H9 (cell line): ENCODE results near the gene LRRC14B. TPM values are rescaled to one million over a fixed set of nuclear protein-coding genes. Genes with fewer than 3 reads are reported as not detected.

Experiments used
- DNase-seq: peaks from one replicate; pipeline ENCODE4 v3.0.0-alpha.2; 2017
- H2AFZ ChIP-seq: one replicate; pipeline ENCODE4 v1.6.1; 2013; ENCODE audit warnings: mild to moderate bottlenecking, low read length, control low read depth, moderate library complexity
- H2AK5ac ChIP-seq: 2 replicates; pipeline ENCODE4 v1.6.1; 2013; ENCODE audit warnings: low read length, control low read depth, mixed read lengths; ENCODE audit not compliant: insufficient read length
- H2BK120ac ChIP-seq: one replicate; pipeline ENCODE4 v1.6.1; 2013; ENCODE audit warnings: low read depth, mild to moderate bottlenecking, low read length, control low read depth, inconsistent platforms; ENCODE audit not compliant: poor library complexity, severe bottlenecking
- H2BK12ac ChIP-seq: 2 replicates; pipeline ENCODE4 v1.6.1; 2013; ENCODE audit warnings: low read length, control low read depth, mixed read lengths, low read depth; ENCODE audit not compliant: insufficient read length
- H2BK15ac ChIP-seq: 2 replicates; pipeline ENCODE4 v1.6.1; 2013; ENCODE audit warnings: low read depth, low read length, control low read depth
- H2BK20ac ChIP-seq: one replicate; pipeline ENCODE4 v1.6.1; 2013; ENCODE audit warnings: low read depth, mild to moderate bottlenecking, low read length, control low read depth, inconsistent platforms; ENCODE audit not compliant: poor library complexity, severe bottlenecking
- H2BK5ac ChIP-seq: 2 replicates; pipeline ENCODE4 v1.6.1; 2013; ENCODE audit warnings: low read length, control low read depth, mixed read lengths; ENCODE audit not compliant: insufficient read length
- H3K14ac ChIP-seq: 2 replicates; pipeline ENCODE4 v1.6.1; 2013; ENCODE audit warnings: low read length, control low read depth; ENCODE audit not compliant: insufficient read depth
- H3K18ac ChIP-seq: 2 replicates; pipeline ENCODE4 v1.6.1; 2013; ENCODE audit warnings: low read depth, mild to moderate bottlenecking, mixed read lengths, low read length, control low read depth; ENCODE audit not compliant: insufficient read length
- H3K23ac ChIP-seq: 2 replicates; pipeline ENCODE4 v1.6.1; 2013; ENCODE audit warnings: low read length, control low read depth, mixed read lengths, low read depth; ENCODE audit not compliant: insufficient read length
- H3K23me2 ChIP-seq: 2 replicates; pipeline ENCODE4 v1.6.1; 2013; ENCODE audit warnings: low read depth, mild to moderate bottlenecking, mixed read lengths, low read length, control low read depth; ENCODE audit not compliant: insufficient read length, poor library complexity, severe bottlenecking
- H3K27ac ChIP-seq: 2 replicates; pipeline ENCODE4 v1.5.1; 2013; ENCODE audit warnings: low read length, control low read depth, mixed read lengths, low read depth; ENCODE audit not compliant: insufficient read length
- H3K27me3 ChIP-seq: 2 replicates; pipeline ENCODE4 v1.6.1; 2013; ENCODE audit warnings: low read length, control low read depth, inconsistent platforms; ENCODE audit not compliant: insufficient read depth
- H3K4ac ChIP-seq: 2 replicates; pipeline ENCODE4 v1.6.1; 2013; ENCODE audit warnings: low read depth, mild to moderate bottlenecking, control low read depth, inconsistent platforms, low read length, moderate library complexity
- H3K4me1 ChIP-seq: 2 replicates; pipeline ENCODE4 v1.6.1; 2013; ENCODE audit warnings: low read length, control low read depth, inconsistent platforms; ENCODE audit not compliant: insufficient read depth
- H3K4me2 ChIP-seq: 2 replicates; pipeline ENCODE4 v1.6.1; 2013; ENCODE audit warnings: low read length, control low read depth, mixed read lengths; ENCODE audit not compliant: insufficient read length, insufficient read depth
- H3K56ac ChIP-seq: 2 replicates; pipeline ENCODE4 v1.6.1; 2013; ENCODE audit warnings: low read depth, mild to moderate bottlenecking, mixed read lengths, low read length, control low read depth; ENCODE audit not compliant: insufficient read length
- H3K79me1 ChIP-seq: 2 replicates; pipeline ENCODE4 v1.6.1; 2013; ENCODE audit warnings: low read depth, mild to moderate bottlenecking, moderate library complexity, low read length, control low read depth, inconsistent platforms; ENCODE audit not compliant: insufficient read depth, poor library complexity, severe bottlenecking
- H3K79me2 ChIP-seq: 2 replicates; pipeline ENCODE4 v1.6.1; 2013; ENCODE audit warnings: low read length, control low read depth, inconsistent platforms; ENCODE audit not compliant: insufficient read depth
- H3K9ac ChIP-seq: 2 replicates; pipeline ENCODE4 v1.6.1; 2013; ENCODE audit warnings: low read length, control low read depth, mixed read lengths; ENCODE audit not compliant: insufficient read length; ENCODE audit errors: extremely low read depth
- H3K9me3 ChIP-seq: one replicate; pipeline ENCODE4 v1.6.1; 2013; ENCODE audit warnings: low read depth, low read length, inconsistent platforms; ENCODE audit not compliant: control insufficient read depth
- H3T11ph ChIP-seq: one replicate; pipeline ENCODE4 v1.6.1; 2013; ENCODE audit warnings: mild to moderate bottlenecking, low read length, control low read depth, inconsistent platforms
- H4K20me1 ChIP-seq: one replicate; pipeline ENCODE4 v1.6.1; 2013; ENCODE audit not compliant: control insufficient read depth, insufficient read length, insufficient read depth
- H4K5ac ChIP-seq: 2 replicates; pipeline ENCODE4 v1.6.1; 2013; ENCODE audit warnings: low read depth, mild to moderate bottlenecking, mixed read lengths, low read length, control low read depth; ENCODE audit not compliant: insufficient read length
- H4K8ac ChIP-seq: replicated peaks from 2 replicates; pipeline ENCODE4 v1.6.1; 2013; ENCODE audit warnings: low read length, control low read depth, mixed read lengths, low read depth; ENCODE audit not compliant: insufficient read length
- H4K91ac ChIP-seq: 2 replicates; pipeline ENCODE4 v1.6.1; 2013; ENCODE audit warnings: low read depth, mild to moderate bottlenecking, moderate library complexity, mixed read lengths, low read length, control low read depth; ENCODE audit not compliant: insufficient read length
- H3K27ac Mint-ChIP-seq, 3 experiments: 2 replicates in 2 of 3; 3 replicates in 1 of 3; pipeline ENCODE4 v1.8.0; 2020 to 2021; ENCODE audit warnings: mixed read lengths in 3 of 3, mild to moderate bottlenecking in 1 of 3, moderate library complexity in 1 of 3
- H3K27me3 Mint-ChIP-seq: 2 replicates; pipeline ENCODE4 v1.8.0; 2021; ENCODE audit warnings: low read depth, mild to moderate bottlenecking, moderate library complexity, mixed read lengths
- H3K36me3 Mint-ChIP-seq, 3 experiments: 2 replicates in 2 of 3; 3 replicates in 1 of 3; pipeline ENCODE4 v1.8.0; 2020 to 2021; ENCODE audit warnings: low read depth in 3 of 3, mixed read lengths in 3 of 3; ENCODE audit not compliant: insufficient read depth in 1 of 3
- H3K4me1 Mint-ChIP-seq, 2 experiments: 2 replicates each; pipeline ENCODE4 v1.8.0; 2020; ENCODE audit warnings: mixed read lengths in 2 of 2
- H3K4me3 Mint-ChIP-seq, 2 experiments: 2 replicates in 1 of 2; 3 replicates in 1 of 2; pipeline ENCODE4 v1.8.0; 2020 to 2021; ENCODE audit warnings: mild to moderate bottlenecking in 2 of 2, mixed read lengths in 2 of 2, moderate library complexity in 1 of 2
- H3K9me3 Mint-ChIP-seq, 2 experiments: 2 replicates in 1 of 2; 3 replicates in 1 of 2; pipeline ENCODE4 v1.8.0; 2020; ENCODE audit warnings: mild to moderate bottlenecking in 2 of 2, mixed read lengths in 2 of 2, moderate library complexity in 1 of 2
- CTCF ChIP-seq: fragments of 200-600 bp; sonication (generic); conservative IDR thresholded peaks from 3 replicates; pipeline ENCODE4 v1.8.0; 2021; ENCODE audit warnings: antibody characterized with exemption, mild to moderate bottlenecking
- WGBS: extraction: QIAGEN DNeasy Blood & Tissue Kit; methylation state at CpG from one replicate; pipeline ENCODE4 v1.1.7; 2013; ENCODE audit warnings: missing lambda C conversion rate, low lambda C conversion rate, mixed read lengths; ENCODE audit not compliant: insufficient read length; ENCODE audit errors: extremely low coverage; 5-methylcytosine and 5-hydroxymethylcytosine counted together
- total RNA-seq: library from RNA; stranded (reverse); gene quantifications from 2 replicates; pipeline ENCODE4 v1.2.1, GENCODE V29; 2021

The LRRC14B gene
- total RNA-seq, 1 experiment from 2014 or later: not detected

DNA sequence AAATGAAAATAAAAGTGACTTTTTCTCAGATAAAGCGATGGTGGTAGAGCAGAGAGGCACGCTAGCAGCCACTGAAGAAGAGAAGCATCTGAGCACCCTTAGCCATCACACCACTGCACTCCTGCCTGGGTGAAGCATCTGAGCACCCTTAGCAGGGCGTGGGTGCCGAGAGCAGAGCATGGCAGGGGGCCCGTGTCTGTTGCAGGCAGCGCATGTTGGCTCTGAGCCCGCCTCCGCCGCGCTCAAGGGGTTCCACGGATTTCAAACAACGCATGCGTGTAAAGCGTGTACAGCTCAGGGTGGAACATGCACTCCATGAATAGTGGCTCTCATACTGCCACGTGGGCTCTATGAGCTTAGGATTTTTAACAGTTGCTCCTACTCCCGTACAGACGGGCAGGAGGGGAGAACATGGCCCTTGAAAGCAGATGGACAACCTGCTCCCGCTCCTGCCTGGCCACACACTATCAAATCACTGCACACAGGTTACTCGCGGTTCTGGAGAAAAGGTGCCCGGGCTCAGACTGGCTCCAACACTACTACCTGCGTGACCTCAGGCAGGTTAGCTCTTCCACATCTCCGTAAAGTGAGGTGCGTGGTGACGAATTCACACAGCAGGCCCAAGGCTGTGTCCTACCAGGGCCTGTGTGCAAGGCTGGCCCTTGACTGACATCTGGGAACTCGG is 12.1 kb downstream of the LRRC14B start:
- H3K79me1 ChIP-seq: peaks cover 10% of the 10 kb centered on the region
- H3K18ac ChIP-seq: no peak overlapping the region
- H3K4me2 ChIP-seq: no peak overlapping the region
- H4K20me1 ChIP-seq: no peaks in the 10 kb centered on the region
- no peaks in the 10 kb centered on the region for H3K9me3 Mint-ChIP-seq
- no peak overlapping the region for H3K4me3 Mint-ChIP-seq
- no peak overlapping the region for H3K23ac ChIP-seq
- H3K9me3 ChIP-seq: no peaks in the 10 kb centered on the region
- no peak for TF ChIP-seq CTCF
- no peak overlapping the region for H3K27ac ChIP-seq
- WGBS: no CpG with 5 or more reads among the region's 26 CpGs
- H3K56ac ChIP-seq: no peak overlapping the region
- no peaks in the 10 kb centered on the region for H3K27me3 ChIP-seq
- H4K5ac ChIP-seq: no peak overlapping the region
- peaks cover 17 to 26% of the 10 kb centered on the region in 2 experiments for H3K4me1 Mint-ChIP-seq
- H2BK5ac ChIP-seq: no peak overlapping the region
- no peaks in the 10 kb centered on the region for H3K27me3 Mint-ChIP-seq
- peaks cover 4 to 31% (median 28%) of the 10 kb centered on the region in 3 experiments; a peak in 6 of 7 replicates for H3K36me3 Mint-ChIP-seq
- H2BK15ac ChIP-seq: no peak overlapping the region
- no peak overlapping the region for H2BK12ac ChIP-seq
- no peak overlapping the region for H3K4ac ChIP-seq
- no peak overlapping the region for H2AK5ac ChIP-seq
- no peak overlapping the region for H2BK20ac ChIP-seq
- no peak overlapping the region for H4K91ac ChIP-seq
- no peak overlapping the region for H4K8ac ChIP-seq
- no peak for DNase-seq
- no peak overlapping the region for H2BK120ac ChIP-seq
- H2AFZ ChIP-seq: no peak overlapping the region
- H3K9ac ChIP-seq: no peak overlapping the region
- H3K23me2 ChIP-seq: no peaks in the 10 kb centered on the region
- H3K4me1 ChIP-seq: peaks cover 3% of the 10 kb centered on the region; the same call in 1 of the 2 replicates
- no peak overlapping the region; a peak in 1 of 7 replicates for H3K27ac Mint-ChIP-seq
- peaks cover 6% of the 10 kb centered on the region for H3K79me2 ChIP-seq
- no peak overlapping the region for H3T11ph ChIP-seq
- H3K14ac ChIP-seq: no peak overlapping the region
